GM19193 (cell line): ENCODE data around the gene DYNC1H1.

Source experiments
- POLR2A ChIP-seq: IDR thresholded peaks from 4 replicates; pipeline ENCODE4 v1.6.1; 2011; ENCODE audit not compliant: insufficient read depth, insufficient read length; ENCODE audit errors: extremely low read depth

The DYNC1H1 gene

DNA sequence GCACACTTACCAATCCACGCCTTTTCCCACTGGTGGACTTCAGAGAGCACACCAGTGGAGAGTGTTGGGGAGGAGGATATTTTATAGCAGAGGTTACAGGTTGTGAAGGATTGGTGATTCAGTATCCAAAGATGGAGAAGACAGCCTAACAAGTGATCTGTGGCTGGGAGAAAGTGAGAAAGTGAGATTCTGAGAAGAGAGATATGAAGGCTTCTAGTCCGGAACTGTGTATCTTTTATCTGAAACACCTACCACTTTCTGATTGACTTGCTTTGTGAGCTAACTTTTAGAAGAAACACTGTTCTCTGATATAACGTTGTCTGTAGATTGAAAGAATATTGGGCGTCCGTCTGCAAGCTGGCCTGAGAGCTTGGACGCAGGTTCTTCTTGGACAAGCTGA is 24.0 kb downstream of the DYNC1H1 start:
- TF ChIP-seq POLR2A: no peak

DNA sequence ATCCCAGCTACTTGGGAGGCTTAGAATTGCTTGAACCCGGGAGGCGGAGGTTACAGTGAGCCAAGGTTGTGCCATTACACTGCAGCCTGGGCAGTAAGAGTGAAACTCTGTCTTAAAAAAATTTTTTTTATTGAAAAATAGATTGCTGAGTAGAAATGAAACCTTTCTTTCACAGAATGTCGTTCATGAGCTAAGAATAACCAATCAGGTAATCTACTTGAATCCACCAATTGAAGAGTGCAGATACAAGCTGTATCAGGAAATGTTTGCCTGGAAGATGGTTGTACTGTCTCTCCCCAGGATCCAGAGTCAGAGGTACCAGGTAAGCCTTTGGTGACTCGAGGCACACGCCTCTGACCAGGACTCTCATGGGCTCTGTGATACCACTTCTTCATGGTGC is 27.0 kb downstream of the DYNC1H1 start:
- no peak for TF ChIP-seq POLR2A

- TF ChIP-seq POLR2A: no peak
Measured at GRCh38 chr14:101992708-101993107, 28.3 kb downstream of the DYNC1H1 start.

- no peak for TF ChIP-seq POLR2A
Measured at GRCh38 chr14:101997429-101998336, 33.3 kb downstream of the DYNC1H1 start.

- TF ChIP-seq POLR2A: no peak
Measured at GRCh38 chr14:102000902-102001301, 36.5 kb downstream of the DYNC1H1 start.

DNA sequence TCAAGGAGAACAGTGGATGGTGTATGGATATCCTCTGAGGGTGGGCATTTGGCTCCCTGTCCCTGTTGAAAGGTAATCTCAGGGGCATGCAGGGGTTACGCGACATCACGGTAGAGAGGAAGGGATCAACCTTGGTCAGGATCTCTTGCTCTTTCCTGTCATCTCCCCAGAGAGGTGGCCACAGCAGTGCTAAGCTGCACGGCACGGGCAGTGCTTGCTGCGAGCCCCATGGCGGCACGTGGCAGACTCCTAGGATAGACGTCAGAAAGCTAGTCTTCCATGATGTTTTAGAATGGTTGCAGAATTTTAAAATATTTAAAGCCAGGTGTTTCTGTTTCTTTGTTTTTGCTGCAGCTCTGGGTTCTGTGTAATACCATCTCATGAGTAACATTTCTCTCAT is 41.0 kb downstream of the DYNC1H1 start:
- TF ChIP-seq POLR2A: no peak

DNA sequence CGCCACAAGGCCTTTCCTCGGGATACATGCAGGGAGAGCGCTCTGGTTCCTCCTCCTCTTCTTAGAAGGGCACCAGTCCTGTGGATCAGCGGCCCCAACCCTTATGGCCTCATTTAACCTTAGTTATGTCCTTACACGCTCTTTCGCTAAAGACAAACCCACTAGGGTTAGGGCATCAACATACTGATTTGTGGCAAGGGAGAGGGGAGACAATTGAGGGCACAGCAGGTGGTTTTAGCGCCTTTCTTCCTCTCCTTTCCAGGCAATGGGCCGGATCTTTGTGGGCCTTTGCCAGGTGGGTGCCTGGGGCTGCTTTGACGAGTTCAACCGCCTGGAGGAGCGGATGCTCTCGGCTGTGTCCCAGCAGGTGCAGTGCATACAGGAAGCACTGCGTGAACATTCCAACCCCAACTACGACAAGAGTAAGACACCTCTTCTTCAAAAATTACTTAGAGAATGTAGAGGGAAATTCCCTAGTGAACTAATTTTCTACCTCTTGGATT is 43.6 kb downstream of the DYNC1H1 start:
- no peak for TF ChIP-seq POLR2A

- TF ChIP-seq POLR2A: no peak
Measured at GRCh38 chr14:102008891-102009290, 44.5 kb downstream of the DYNC1H1 start.

DNA sequence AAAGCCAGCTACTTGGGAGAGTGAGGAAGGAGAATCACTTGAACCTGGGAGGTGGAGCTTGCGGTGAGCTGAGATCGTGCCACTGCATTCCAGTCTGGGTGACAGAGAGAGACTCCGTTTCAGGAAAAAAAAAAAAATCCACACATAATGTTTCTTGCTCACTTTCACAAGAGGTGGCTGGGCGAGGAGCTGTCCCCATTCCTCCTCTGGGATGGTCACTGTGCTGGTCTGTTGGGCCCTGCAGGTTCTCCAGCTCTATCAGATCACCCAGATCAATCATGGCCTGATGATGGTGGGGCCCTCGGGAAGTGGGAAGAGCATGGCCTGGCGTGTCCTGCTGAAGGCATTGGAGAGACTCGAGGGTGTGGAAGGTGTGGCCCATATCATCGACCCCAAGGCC is 47.3 kb downstream of the DYNC1H1 start:
- TF ChIP-seq POLR2A: no peak

GRCh38 chr14:102012336-102012735 is 48.0 kb downstream of the DYNC1H1 start:
- TF ChIP-seq POLR2A: no peak

- TF ChIP-seq POLR2A: no peak
Measured at GRCh38 chr14:102013669-102014200, 49.4 kb downstream of the DYNC1H1 start.

GRCh38 chr14:102015045-102015685 is 50.8 kb downstream of the DYNC1H1 start:
- no peak for TF ChIP-seq POLR2A

GRCh38 chr14:102015771-102016170 is 51.4 kb downstream of the DYNC1H1 start:
- TF ChIP-seq POLR2A: no peak

GRCh38 chr14:102016420-102017090 is 52.2 kb downstream of the DYNC1H1 start:
- TF ChIP-seq POLR2A: no peak

- no peak for TF ChIP-seq POLR2A
Measured at GRCh38 chr14:102018251-102018650, 53.9 kb downstream of the DYNC1H1 start.

DNA sequence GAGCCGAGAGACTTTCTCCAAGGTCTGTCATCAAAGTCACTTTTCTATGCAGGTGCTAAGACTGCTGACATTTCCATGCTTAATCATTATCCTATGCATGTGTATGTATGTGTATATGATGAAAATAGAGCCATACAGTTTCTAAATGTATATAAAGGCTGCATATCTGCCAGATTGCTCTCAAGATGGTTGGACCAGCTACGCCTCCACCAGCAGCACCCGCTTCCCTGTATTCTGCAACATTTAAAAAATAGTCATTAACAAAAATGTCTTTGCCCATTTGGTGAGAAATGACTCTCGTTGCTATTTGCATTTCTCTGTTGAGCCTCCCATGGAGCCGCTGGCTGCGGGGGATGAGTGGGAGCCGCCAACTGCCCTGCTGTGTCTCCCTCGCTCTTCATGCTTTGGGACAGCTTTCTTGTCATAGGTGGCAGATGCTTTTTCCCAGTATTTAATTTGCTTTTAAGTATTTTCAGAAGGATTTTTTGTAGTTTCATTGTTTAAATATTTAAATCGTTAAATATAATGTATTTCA is 54.7 kb downstream of the DYNC1H1 start:
- TF ChIP-seq POLR2A: no peak
